Naive B cell (primary cell): ENCODE measurements around the gene WDR81. TPM values are rescaled to one million over a fixed set of nuclear protein-coding genes. Genes with fewer than 3 reads are reported as not detected.

Experiments
- ATAC-seq, 2 donors: fragments of 150-1000 bp; cut with Tn5 transposase; 2 replicates each; pipeline ENCODE4 v1.10.0; 2021; ENCODE audit warnings: low read depth in 2 of 2, mild to moderate bottlenecking in 2 of 2, moderate library complexity in 2 of 2
- DNase-seq: peaks from one replicate; pipeline ENCODE4 v3.0.0; 2022
- H3K27ac Mint-ChIP-seq, 6 donors: one replicate each; pipeline ENCODE4 v1.8.0; 2020 to 2022; ENCODE audit warnings: mild to moderate bottlenecking in 6 of 6, mixed read lengths in 6 of 6, moderate library complexity in 5 of 6, inconsistent platforms in 2 of 6
- H3K27me3 Mint-ChIP-seq, 3 donors: one replicate each; pipeline ENCODE4 v1.8.0; 2021 to 2022; ENCODE audit warnings: mixed read lengths in 3 of 3, mild to moderate bottlenecking in 1 of 3
- H3K36me3 Mint-ChIP-seq, 2 donors: one replicate each; pipeline ENCODE4 v1.8.0; 2020 to 2022; ENCODE audit warnings: mixed read lengths in 2 of 2, inconsistent platforms in 1 of 2, mild to moderate bottlenecking in 1 of 2
- H3K4me1 Mint-ChIP-seq, 3 donors: one replicate each; pipeline ENCODE4 v1.8.0; 2020 to 2022; ENCODE audit warnings: mixed read lengths in 3 of 3, inconsistent platforms in 1 of 3, mild to moderate bottlenecking in 1 of 3, moderate library complexity in 1 of 3
- H3K4me3 Mint-ChIP-seq, 8 donors: one replicate each; pipeline ENCODE4 v1.8.0; 2020 to 2022; ENCODE audit warnings: mild to moderate bottlenecking in 8 of 8, mixed read lengths in 8 of 8, moderate library complexity in 8 of 8, inconsistent platforms in 2 of 8
- H3K9me3 Mint-ChIP-seq, 7 donors: one replicate each; pipeline ENCODE4 v1.8.0; 2020 to 2022; ENCODE audit warnings: mixed read lengths in 7 of 7, mild to moderate bottlenecking in 5 of 7, inconsistent platforms in 2 of 7, moderate library complexity in 1 of 7
- polyA plus RNA-seq, 6 donors: library from polyadenylated mRNA; unstranded; fragments of 300-500 nt; fragmentation: Illumina TruSeq; gene quantifications; one replicate each; pipeline ENCODE4 v1.2.3, GENCODE V29; 2021; ENCODE audit warnings: low read depth in 6 of 6

The WDR81 gene
- polyA plus RNA-seq, 6 donors from 2014 or later = 2.1 to 19.1 (median 9.9) TPM

- no peaks in the 10 kb centered on the region for H3K9me3 Mint-ChIP-seq
- peaks cover 13 to 38% (median 21%) of the 10 kb centered on the region in 3 donors for H3K4me1 Mint-ChIP-seq
- H3K4me3 Mint-ChIP-seq = peak overlapping the region in 1 of 8 donors; percentile 32
- H3K36me3 Mint-ChIP-seq = no peaks in the 10 kb centered on the region
- DNase-seq (no peak), ATAC-seq (no peak)
- no peaks in the 10 kb centered on the region for H3K27me3 Mint-ChIP-seq
- peak overlapping the region in 4 of 6 donors; percentile 3 to 82 (median 41) for H3K27ac Mint-ChIP-seq
Observed at GRCh38 chr17:1774390-1775176, 50.1 kb downstream of the WDR81 start.

GRCh38 chr17:1776328-1776727 is 51.8 kb downstream of the WDR81 start:
- Mint-ChIP-seq H3K27me3 (no peaks in the 10 kb centered on the region), H3K4me1 (peaks cover 4 to 25% (median 4%) of the 10 kb centered on the region in 3 donors), H3K9me3 (no peaks in the 10 kb centered on the region), H3K4me3 (no peak overlapping the region), H3K36me3 (no peaks in the 10 kb centered on the region), H3K27ac (no peak overlapping the region)
- ATAC-seq (no peak), DNase-seq (no peak)

- no peak for DNase-seq
- Mint-ChIP-seq H3K4me1 (peaks cover 0 to 25% (median 2%) of the 10 kb centered on the region in 3 donors), H3K4me3 (no peak overlapping the region), H3K9me3 (no peaks in the 10 kb centered on the region), H3K36me3 (no peaks in the 10 kb centered on the region), H3K27ac (peak overlapping the region in 1 of 6 donors; percentile 54), H3K27me3 (no peaks in the 10 kb centered on the region)
- ATAC-seq = no peak
Observed at GRCh38 chr17:1776857-1777256, 52.4 kb downstream of the WDR81 start.

GRCh38 chr17:1779571-1780131 is 55.1 kb downstream of the WDR81 start:
- Mint-ChIP-seq H3K4me1 (peaks cover 19 to 36% (median 28%) of the 10 kb centered on the region in 3 donors), H3K27ac (peak overlapping the region in 1 of 6 donors; percentile 82), H3K27me3 (no peaks in the 10 kb centered on the region), H3K36me3 (no peaks in the 10 kb centered on the region), H3K4me3 (peak overlapping the region in 1 of 8 donors; percentile 15), H3K9me3 (no peaks in the 10 kb centered on the region)
- no peak for ATAC-seq
- DNase-seq = no peak

GRCh38 chr17:1782171-1782567 is 57.7 kb downstream of the WDR81 start:
- ATAC-seq = no peak
- Mint-ChIP-seq H3K9me3 (no peaks in the 10 kb centered on the region), H3K4me1 (peaks cover 19 to 36% (median 28%) of the 10 kb centered on the region in 3 donors), H3K27me3 (no peaks in the 10 kb centered on the region), H3K36me3 (peaks cover 0 to 15% of the 10 kb centered on the region in 2 donors), H3K4me3 (peak overlapping the region in 7 of 8 donors; percentile 24 to 87 (median 81)), H3K27ac (peak overlapping the region; percentile 85 to 99 (median 96))
- no peak for DNase-seq

DNA sequence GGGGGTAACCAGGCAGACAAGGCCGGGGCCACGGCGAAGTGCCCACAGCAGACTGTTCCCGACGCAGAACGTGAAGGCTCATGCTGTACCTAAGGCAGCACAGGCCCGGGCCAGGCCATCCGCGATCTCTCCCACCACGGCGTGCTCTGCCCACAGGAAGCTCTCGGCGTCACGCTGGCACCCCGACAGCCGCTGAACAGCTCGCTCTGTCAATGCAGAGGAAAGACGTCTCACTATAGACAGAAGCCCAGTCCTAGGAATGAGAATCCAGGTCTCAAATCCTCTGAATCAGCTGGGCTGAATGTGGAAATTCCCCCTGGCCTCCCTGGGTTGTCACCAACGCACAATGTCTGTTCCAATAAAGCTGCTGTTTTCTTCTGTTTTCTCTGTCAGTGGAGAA is 58.8 kb downstream of the WDR81 start:
- Mint-ChIP-seq H3K4me3 (peak overlapping the region; percentile 61 to 87 (median 82)), H3K27ac (peak overlapping the region; percentile 96 to 99 (median 97)), H3K4me1 (peaks cover 19 to 36% (median 28%) of the 10 kb centered on the region in 3 donors), H3K36me3 (peaks cover 0 to 19% of the 10 kb centered on the region in 2 donors), H3K27me3 (no peaks in the 10 kb centered on the region), H3K9me3 (no peaks in the 10 kb centered on the region)
- ATAC-seq = peak; percentile 24 to 26
- DNase-seq = no peak

- peak; percentile 66 for DNase-seq
- peaks cover 0 to 19% of the 10 kb centered on the region in 2 donors for H3K36me3 Mint-ChIP-seq
Observed at GRCh38 chr17:1783834-1784611, 59.5 kb downstream of the WDR81 start.

DNA sequence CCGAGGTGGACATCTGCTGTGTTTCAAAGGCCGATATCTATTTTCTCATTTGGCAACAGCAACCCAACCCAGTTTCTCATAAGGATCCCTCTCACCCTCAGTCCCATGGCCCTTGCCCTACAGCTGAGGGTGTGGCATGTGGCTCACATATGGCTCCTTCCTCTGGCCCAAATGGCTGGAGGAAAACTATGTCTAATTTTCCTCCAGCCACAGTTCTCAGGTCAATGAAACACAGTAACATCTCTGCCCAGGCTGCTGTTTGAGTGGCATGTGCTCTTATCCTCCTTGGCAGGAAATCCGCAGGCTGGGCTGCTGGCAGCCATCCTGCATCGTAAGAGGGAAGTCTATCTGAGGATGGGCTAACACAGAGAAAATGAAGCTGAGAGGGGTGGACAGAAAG is 61.4 kb downstream of the WDR81 start:
- DNase-seq = no peak
- Mint-ChIP-seq H3K36me3 (peaks cover 0 to 19% of the 10 kb centered on the region in 2 donors), H3K4me1 (peaks cover 19 to 33% (median 28%) of the 10 kb centered on the region in 3 donors), H3K27me3 (no peaks in the 10 kb centered on the region), H3K27ac (peak overlapping the region in 3 of 6 donors; percentile 11 to 44 (median 36)), H3K9me3 (no peaks in the 10 kb centered on the region), H3K4me3 (no peak overlapping the region)
- no peak for ATAC-seq

More at GRCh38 chr17:1783834-1784611, 59.5 kb downstream of the WDR81 start:
- H3K9me3 Mint-ChIP-seq = no peaks in the 10 kb centered on the region
- H3K4me1 Mint-ChIP-seq = peaks cover 19 to 36% (median 28%) of the 10 kb centered on the region in 3 donors
- ATAC-seq = peak; percentile 89 to 90
- H3K27me3 Mint-ChIP-seq = no peaks in the 10 kb centered on the region
- H3K27ac Mint-ChIP-seq = peak overlapping the region; percentile 96 to 99 (median 97)
- H3K4me3 Mint-ChIP-seq = peak overlapping the region; percentile 61 to 87 (median 82)

GRCh38 chr17:1786708-1787107 is 62.2 kb downstream of the WDR81 start:
- Mint-ChIP-seq H3K27ac (peak overlapping the region in 2 of 6 donors; percentile 46 to 79), H3K4me3 (no peak overlapping the region), H3K9me3 (no peaks in the 10 kb centered on the region), H3K4me1 (peaks cover 19 to 28% (median 27%) of the 10 kb centered on the region in 3 donors), H3K27me3 (no peaks in the 10 kb centered on the region), H3K36me3 (peaks cover 0 to 19% of the 10 kb centered on the region in 2 donors)
- DNase-seq (no peak), ATAC-seq (no peak)

- Mint-ChIP-seq H3K9me3 (no peaks in the 10 kb centered on the region), H3K36me3 (peaks cover 0 to 19% of the 10 kb centered on the region in 2 donors), H3K27ac (no peak overlapping the region), H3K27me3 (no peaks in the 10 kb centered on the region), H3K4me1 (peaks cover 16 to 21% (median 20%) of the 10 kb centered on the region in 3 donors), H3K4me3 (no peak overlapping the region)
- DNase-seq (no peak), ATAC-seq (no peak)
Observed at GRCh38 chr17:1787301-1787902, 62.9 kb downstream of the WDR81 start.
